Measurements from ENCODE around the gene INSR. TPM values are rescaled to one million over a fixed set of nuclear protein-coding genes. Genes with fewer than 3 reads are reported as not detected.

Gene INSR
- total and polyA plus RNA-seq, 4 experiments from 2014 or later, result 0.06 to 2.2 (median 0.69) TPM

DNA sequence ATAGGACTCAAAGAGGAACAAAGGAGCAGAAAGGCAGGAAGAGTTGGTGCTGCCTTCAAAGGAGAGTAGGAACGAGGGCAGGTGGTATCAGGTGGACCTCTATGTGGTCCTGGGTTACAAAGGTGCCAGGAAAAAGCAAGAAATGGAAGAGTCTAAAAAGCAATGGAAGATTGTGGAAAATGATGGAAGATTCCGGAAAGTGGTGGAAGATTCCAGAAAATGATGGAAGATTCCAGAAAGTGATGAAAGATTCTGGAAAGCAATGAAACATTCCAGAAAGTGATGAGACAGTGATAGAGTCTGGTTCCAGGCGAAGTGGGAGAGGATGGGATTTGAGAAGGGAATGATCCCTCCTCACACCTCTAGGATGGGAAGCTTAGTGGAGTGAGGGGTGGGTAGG, 169.4 kb downstream of the INSR start:
- Histone ChIP-seq H3K4me1 (ENCODE audit: insufficient read depth, low read length) (no peaks in the 10 kb centered on the region), H3K9me3 (ENCODE audit: control insufficient read depth in 1 of 2, low read length in 2 of 2) (no peaks in the 10 kb centered on the region), H3K36me3 (ENCODE audit: insufficient read depth, low read length) (no peaks in the 10 kb centered on the region), H3K27me3 (ENCODE audit: insufficient read depth, low read length) (no peaks in the 10 kb centered on the region), H3K4me3 (ENCODE audit: low read length in 2 of 2) (no peak overlapping the region), H3K27ac (ENCODE audit: low read depth, low read length) (no peak overlapping the region)
- Mint-ChIP-seq H3K4me1 (no peaks in the 10 kb centered on the region), H3K36me3 (peaks cover 0 to 4% of the 10 kb centered on the region in 2 donors), H3K27me3 (no peaks in the 10 kb centered on the region), H3K27ac (no peak overlapping the region), H3K9me3 (peaks cover 0 to 14% (median 5%) of the 10 kb centered on the region in 8 donors), H3K4me3 (no peak overlapping the region)
- intact Hi-C loops (cut with micrococcal nuclease), result no loop called here
- no peak for DNase-seq
- ChIA-PET POLR2A (ENCODE audit: partially characterized antibody) (no interaction called here), CTCF (ENCODE audit: partially characterized antibody) (no interaction called here)

DNA sequence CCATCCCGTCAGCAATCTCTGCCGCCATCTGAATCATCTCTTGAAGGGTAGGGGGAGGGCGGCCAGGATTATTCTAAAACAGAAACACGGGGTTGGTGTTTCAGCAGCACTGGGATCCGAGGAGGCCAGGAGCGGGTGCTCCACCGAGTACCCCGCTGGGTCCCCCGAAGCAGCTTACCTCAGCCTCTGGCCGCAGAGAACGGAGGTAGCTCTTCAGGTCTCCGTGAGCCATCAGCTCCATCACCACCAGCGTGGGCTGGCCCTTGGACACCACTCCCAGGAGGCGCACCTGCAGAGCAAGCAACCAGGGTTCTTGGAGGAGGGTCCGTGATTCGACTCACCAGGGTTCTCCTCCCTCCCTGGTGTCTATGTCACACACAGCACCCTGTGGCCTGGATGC, 171.5 kb downstream of the INSR start:
- no peaks in the 10 kb centered on the region for H3K27me3 Mint-ChIP-seq
- Histone ChIP-seq H3K9me3 (ENCODE audit: control insufficient read depth in 1 of 2, low read length in 2 of 2) (no peaks in the 10 kb centered on the region), H3K4me1 (ENCODE audit: insufficient read depth, low read length) (no peaks in the 10 kb centered on the region), H3K36me3 (ENCODE audit: insufficient read depth, low read length) (no peaks in the 10 kb centered on the region), H3K27me3 (ENCODE audit: insufficient read depth, low read length) (no peaks in the 10 kb centered on the region), H3K4me3 (ENCODE audit: low read length in 2 of 2) (no peak overlapping the region), H3K27ac (ENCODE audit: low read depth, low read length) (no peak overlapping the region)
- intact Hi-C loops (cut with micrococcal nuclease), result no loop called here
- no peak for DNase-seq
- POLR2A ChIA-PET (ENCODE audit: partially characterized antibody), result no interaction called here
- CTCF ChIA-PET (ENCODE audit: partially characterized antibody), result no interaction called here
- no peaks in the 10 kb centered on the region for H3K4me1 Mint-ChIP-seq
- peaks cover 0 to 4% of the 10 kb centered on the region in 2 donors for H3K36me3 Mint-ChIP-seq
- no peak overlapping the region for H3K27ac Mint-ChIP-seq
- peaks cover 0 to 14% (median 5%) of the 10 kb centered on the region in 8 donors for H3K9me3 Mint-ChIP-seq
- H3K4me3 Mint-ChIP-seq, result no peak overlapping the region

DNA sequence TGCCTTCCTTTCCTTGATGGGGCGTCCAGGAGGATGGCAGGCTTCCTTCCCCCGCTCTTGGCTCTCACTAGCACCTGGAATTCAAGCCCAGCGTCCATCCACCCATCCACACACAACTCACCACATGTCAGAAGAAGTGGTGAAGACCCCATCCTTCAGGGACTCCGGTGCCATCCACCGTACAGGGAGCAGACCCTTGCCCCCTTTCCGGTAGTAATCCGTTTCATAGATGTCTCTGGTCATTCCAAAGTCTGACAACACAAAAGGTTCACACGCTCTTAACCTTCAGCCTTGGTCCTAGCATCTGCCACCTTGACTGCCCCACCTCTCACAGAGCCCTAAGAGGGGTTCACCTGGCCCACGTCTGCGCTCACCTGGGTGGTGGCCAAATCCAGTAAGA, 173.7 kb downstream of the INSR start:
- Mint-ChIP-seq H3K36me3 (peaks cover 0 to 4% of the 10 kb centered on the region in 2 donors), H3K9me3 (peaks cover 0 to 9% (median 1%) of the 10 kb centered on the region in 8 donors), H3K27me3 (peaks cover 1 to 3% of the 10 kb centered on the region in 2 donors), H3K27ac (no peak overlapping the region), H3K4me3 (no peak overlapping the region), H3K4me1 (no peaks in the 10 kb centered on the region)
- Histone ChIP-seq H3K9me3 (ENCODE audit: control insufficient read depth in 1 of 2, low read length in 2 of 2) (no peaks in the 10 kb centered on the region), H3K27me3 (ENCODE audit: insufficient read depth, low read length) (peaks cover under 1% of the 10 kb centered on the region), H3K4me1 (ENCODE audit: insufficient read depth, low read length) (no peaks in the 10 kb centered on the region), H3K27ac (ENCODE audit: low read depth, low read length) (no peak overlapping the region), H3K36me3 (ENCODE audit: insufficient read depth, low read length) (no peaks in the 10 kb centered on the region), H3K4me3 (ENCODE audit: low read length in 2 of 2) (no peak overlapping the region)
- intact Hi-C loops (cut with micrococcal nuclease), result no loop called here
- no peak for DNase-seq
- POLR2A ChIA-PET (ENCODE audit: partially characterized antibody), result interaction anchor here (0.6 kb wide), 1 partner anchor 216 kb away, joined by 4 read pairs; no protein-coding TSS in a partner anchor
- CTCF ChIA-PET (ENCODE audit: partially characterized antibody), result no interaction called here

DNA sequence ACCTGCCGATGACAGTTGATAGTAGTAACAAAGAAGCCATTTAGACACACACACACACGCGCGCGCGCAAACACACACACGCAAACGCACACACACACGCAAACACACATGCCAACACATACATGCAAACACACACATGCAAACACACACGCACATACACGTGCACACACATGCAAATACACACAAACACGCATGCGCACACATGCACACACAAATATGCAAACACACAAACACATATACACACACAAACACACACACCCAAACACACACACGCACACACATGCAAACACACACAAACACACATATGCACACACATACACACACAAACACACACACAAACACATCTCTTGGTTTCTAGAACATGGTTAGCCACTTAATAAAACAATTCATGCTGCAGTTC, 174.6 kb downstream of the INSR start:
- Mint-ChIP-seq H3K27me3 (peaks cover 1 to 3% of the 10 kb centered on the region in 2 donors), H3K36me3 (peaks cover 0 to under 1% of the 10 kb centered on the region in 2 donors), H3K27ac (no peak overlapping the region), H3K4me3 (peak overlapping the region in 1 of 8 donors; percentile 13), H3K9me3 (peaks cover 0 to 1% (median 0%) of the 10 kb centered on the region in 8 donors), H3K4me1 (no peaks in the 10 kb centered on the region)
- ChIA-PET CTCF (ENCODE audit: partially characterized antibody) (no interaction called here), POLR2A (ENCODE audit: partially characterized antibody) (no interaction called here)
- no peaks in the 10 kb centered on the region for H3K4me1 ChIP-seq (ENCODE audit: insufficient read depth, low read length)
- H3K36me3 ChIP-seq (ENCODE audit: insufficient read depth, low read length), result no peaks in the 10 kb centered on the region
- no peak overlapping the region for H3K4me3 ChIP-seq (ENCODE audit: low read length in 2 of 2)
- no peaks in the 10 kb centered on the region for H3K9me3 ChIP-seq (ENCODE audit: control insufficient read depth in 1 of 2, low read length in 2 of 2)
- H3K27ac ChIP-seq (ENCODE audit: low read depth, low read length), result no peak overlapping the region
- intact Hi-C loops (cut with micrococcal nuclease), result no loop called here
- DNase-seq, result no peak
- H3K27me3 ChIP-seq (ENCODE audit: insufficient read depth, low read length), result peaks cover 3% of the 10 kb centered on the region

DNA sequence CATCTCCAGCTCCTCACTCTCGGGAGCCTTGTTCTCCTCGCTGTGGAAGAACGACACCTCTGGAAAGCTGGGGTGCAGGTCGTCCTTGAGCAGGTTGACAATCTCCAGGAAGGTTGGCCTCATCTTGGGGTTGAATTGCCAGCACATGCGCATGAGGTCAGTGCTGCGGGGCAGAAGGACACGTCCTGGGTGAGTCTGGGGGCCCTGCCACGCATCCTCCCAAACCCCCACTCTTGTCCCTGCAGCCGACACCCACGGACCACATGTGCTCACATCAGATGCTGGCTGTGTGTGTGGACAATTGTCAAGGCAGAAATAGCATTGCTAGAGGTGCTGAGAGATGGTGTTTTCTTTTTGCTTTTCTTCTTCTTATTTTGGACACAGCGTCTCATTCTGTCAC, 177.0 kb downstream of the INSR start:
- Histone ChIP-seq H3K9me3 (ENCODE audit: control insufficient read depth in 1 of 2, low read length in 2 of 2) (no peaks in the 10 kb centered on the region), H3K27me3 (ENCODE audit: insufficient read depth, low read length) (peaks cover 3% of the 10 kb centered on the region), H3K4me1 (ENCODE audit: insufficient read depth, low read length) (no peaks in the 10 kb centered on the region), H3K36me3 (ENCODE audit: insufficient read depth, low read length) (no peaks in the 10 kb centered on the region), H3K4me3 (ENCODE audit: low read length in 2 of 2) (no peak overlapping the region), H3K27ac (ENCODE audit: low read depth, low read length) (no peak overlapping the region)
- Mint-ChIP-seq H3K27me3 (peaks cover 5 to 6% of the 10 kb centered on the region in 2 donors), H3K27ac (no peak overlapping the region), H3K36me3 (no peaks in the 10 kb centered on the region), H3K4me1 (no peaks in the 10 kb centered on the region), H3K4me3 (no peak overlapping the region), H3K9me3 (peaks cover 0 to 5% (median 2%) of the 10 kb centered on the region in 8 donors)
- no peak for DNase-seq
- intact Hi-C loops (cut with micrococcal nuclease), result no loop called here
- POLR2A ChIA-PET (ENCODE audit: partially characterized antibody), result no interaction called here
- CTCF ChIA-PET (ENCODE audit: partially characterized antibody), result no interaction called here

DNA sequence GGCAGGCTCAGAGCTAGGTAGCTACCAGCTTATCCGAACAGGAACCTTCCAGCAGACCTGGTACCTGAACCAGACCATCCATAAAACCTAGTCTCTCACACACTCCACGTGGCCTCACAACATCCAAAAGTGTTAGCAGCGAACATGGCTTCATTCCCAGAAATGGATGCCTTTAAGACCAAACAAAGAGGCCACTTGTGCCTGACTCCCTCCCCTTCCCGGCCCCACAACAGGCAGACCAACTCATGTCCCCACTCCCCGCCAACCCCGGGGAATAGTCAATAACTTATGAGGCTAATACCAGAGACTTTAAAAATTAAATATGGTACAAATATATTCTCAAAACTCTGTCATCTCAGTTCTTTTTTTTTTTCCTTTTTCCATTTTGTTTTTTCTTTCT, 178.5 kb downstream of the INSR start:
- Histone ChIP-seq H3K27ac (ENCODE audit: low read depth, low read length) (no peak overlapping the region), H3K36me3 (ENCODE audit: insufficient read depth, low read length) (no peaks in the 10 kb centered on the region), H3K9me3 (ENCODE audit: control insufficient read depth in 1 of 2, low read length in 2 of 2) (no peaks in the 10 kb centered on the region), H3K4me3 (ENCODE audit: low read length in 2 of 2) (no peak overlapping the region), H3K4me1 (ENCODE audit: insufficient read depth, low read length) (no peaks in the 10 kb centered on the region), H3K27me3 (ENCODE audit: insufficient read depth, low read length) (peaks cover 3% of the 10 kb centered on the region)
- H3K4me1 Mint-ChIP-seq, result no peaks in the 10 kb centered on the region
- no peak overlapping the region for H3K27ac Mint-ChIP-seq
- H3K36me3 Mint-ChIP-seq, result no peaks in the 10 kb centered on the region
- H3K9me3 Mint-ChIP-seq, result peaks cover 0 to 5% (median 2%) of the 10 kb centered on the region in 8 donors
- DNase-seq, result no peak
- peaks cover 5 to 7% of the 10 kb centered on the region in 2 donors for H3K27me3 Mint-ChIP-seq
- POLR2A ChIA-PET (ENCODE audit: partially characterized antibody), result no interaction called here
- CTCF ChIA-PET (ENCODE audit: partially characterized antibody), result interaction anchor here (0.8 kb wide), 1 partner anchor 988 kb away, joined by 3 read pairs; no protein-coding TSS in a partner anchor
- intact Hi-C loops (cut with micrococcal nuclease), result no loop called here
- H3K4me3 Mint-ChIP-seq, result no peak overlapping the region

DNA sequence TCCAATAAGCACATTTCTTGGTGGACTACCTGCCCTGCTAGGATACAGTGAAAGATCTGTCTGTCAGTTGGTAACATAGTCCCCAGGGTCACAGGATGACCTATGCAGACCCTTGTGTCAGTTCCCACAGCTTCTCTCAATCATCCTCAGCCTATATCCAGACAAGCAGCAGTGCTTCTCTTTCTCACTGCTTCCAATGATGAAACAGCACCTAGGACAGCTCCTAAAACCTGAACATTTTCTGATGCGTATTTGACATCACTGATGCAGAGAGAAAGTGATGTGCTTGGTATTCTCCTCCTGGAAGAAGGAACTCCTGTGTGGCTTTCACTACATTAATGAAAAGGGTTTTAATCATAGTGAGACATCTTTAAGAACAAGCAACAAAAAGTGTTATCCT, 181.0 kb downstream of the INSR start:
- no peak for DNase-seq
- no peaks in the 10 kb centered on the region for H3K4me1 ChIP-seq (ENCODE audit: insufficient read depth, low read length)
- Mint-ChIP-seq H3K4me1 (no peaks in the 10 kb centered on the region), H3K4me3 (no peak overlapping the region), H3K27ac (no peak overlapping the region), H3K9me3 (peaks cover 0 to 5% (median 2%) of the 10 kb centered on the region in 8 donors), H3K36me3 (no peaks in the 10 kb centered on the region), H3K27me3 (peaks cover 5 to 7% of the 10 kb centered on the region in 2 donors)
- H3K27ac ChIP-seq (ENCODE audit: low read depth, low read length), result no peak overlapping the region
- intact Hi-C loops (cut with micrococcal nuclease), result no loop called here
- POLR2A ChIA-PET (ENCODE audit: partially characterized antibody), result no interaction called here
- peaks cover 3% of the 10 kb centered on the region for H3K27me3 ChIP-seq (ENCODE audit: insufficient read depth, low read length)
- CTCF ChIA-PET (ENCODE audit: partially characterized antibody), result no interaction called here
- H3K4me3 ChIP-seq (ENCODE audit: low read length in 2 of 2), result no peak overlapping the region
- no peaks in the 10 kb centered on the region for H3K36me3 ChIP-seq (ENCODE audit: insufficient read depth, low read length)
- no peaks in the 10 kb centered on the region for H3K9me3 ChIP-seq (ENCODE audit: control insufficient read depth in 1 of 2, low read length in 2 of 2)

DNA sequence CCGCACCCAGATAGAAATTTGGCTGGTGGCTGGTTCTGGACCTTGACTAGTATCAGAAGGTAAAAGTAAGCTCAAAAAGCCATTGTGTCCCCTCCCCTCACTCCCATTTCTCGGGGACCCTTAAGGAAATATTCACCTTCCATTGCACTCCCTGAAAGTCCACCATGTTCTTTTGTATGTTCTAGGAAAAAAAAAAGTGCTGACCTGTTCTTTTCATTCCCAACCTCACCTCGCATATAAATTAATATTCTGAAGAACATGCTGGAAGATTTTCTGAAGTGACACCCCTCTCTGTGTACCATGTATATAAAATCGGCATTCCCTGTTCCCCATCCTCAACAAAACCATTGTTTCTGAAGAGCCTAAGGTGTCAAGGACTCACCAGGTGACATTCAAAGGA, 181.5 kb downstream of the INSR start:
- no peaks in the 10 kb centered on the region for H3K4me1 ChIP-seq (ENCODE audit: insufficient read depth, low read length)
- H3K4me3 ChIP-seq (ENCODE audit: low read length in 2 of 2), result no peak overlapping the region
- DNase-seq, result no peak
- H3K9me3 ChIP-seq (ENCODE audit: control insufficient read depth in 1 of 2, low read length in 2 of 2), result no peaks in the 10 kb centered on the region
- ChIA-PET POLR2A (ENCODE audit: partially characterized antibody) (no interaction called here), CTCF (ENCODE audit: partially characterized antibody) (no interaction called here)
- intact Hi-C loops (cut with micrococcal nuclease), result no loop called here
- peaks cover 3% of the 10 kb centered on the region for H3K27me3 ChIP-seq (ENCODE audit: insufficient read depth, low read length)
- H3K27me3 Mint-ChIP-seq, result peaks cover 5 to 7% of the 10 kb centered on the region in 2 donors
- no peaks in the 10 kb centered on the region for H3K36me3 ChIP-seq (ENCODE audit: insufficient read depth, low read length)
- no peak overlapping the region for H3K27ac ChIP-seq (ENCODE audit: low read depth, low read length)
- no peaks in the 10 kb centered on the region for H3K4me1 Mint-ChIP-seq
- no peaks in the 10 kb centered on the region for H3K36me3 Mint-ChIP-seq
- no peak overlapping the region for H3K27ac Mint-ChIP-seq
- peaks cover 0 to 5% (median 2%) of the 10 kb centered on the region in 8 donors for H3K9me3 Mint-ChIP-seq
- no peak overlapping the region for H3K4me3 Mint-ChIP-seq

Data from CD4-positive, alpha-beta memory T cell (primary cell).